ENCODE measurements around the gene CLRN1. TPM values are rescaled to one million over a fixed set of nuclear protein-coding genes. Genes with fewer than 3 reads are reported as not detected.

The CLRN1 gene
- total and polyA plus RNA-seq, 9 of the 15 experiments (the other 6 are each of a cell fraction or from before 2014, with no cell fraction given) = not detected

GRCh38 chr3:151014501-151015018 lies 42.0 kb upstream of the CLRN1 start (continued):
- TF ChIP-seq, protein P1, sequence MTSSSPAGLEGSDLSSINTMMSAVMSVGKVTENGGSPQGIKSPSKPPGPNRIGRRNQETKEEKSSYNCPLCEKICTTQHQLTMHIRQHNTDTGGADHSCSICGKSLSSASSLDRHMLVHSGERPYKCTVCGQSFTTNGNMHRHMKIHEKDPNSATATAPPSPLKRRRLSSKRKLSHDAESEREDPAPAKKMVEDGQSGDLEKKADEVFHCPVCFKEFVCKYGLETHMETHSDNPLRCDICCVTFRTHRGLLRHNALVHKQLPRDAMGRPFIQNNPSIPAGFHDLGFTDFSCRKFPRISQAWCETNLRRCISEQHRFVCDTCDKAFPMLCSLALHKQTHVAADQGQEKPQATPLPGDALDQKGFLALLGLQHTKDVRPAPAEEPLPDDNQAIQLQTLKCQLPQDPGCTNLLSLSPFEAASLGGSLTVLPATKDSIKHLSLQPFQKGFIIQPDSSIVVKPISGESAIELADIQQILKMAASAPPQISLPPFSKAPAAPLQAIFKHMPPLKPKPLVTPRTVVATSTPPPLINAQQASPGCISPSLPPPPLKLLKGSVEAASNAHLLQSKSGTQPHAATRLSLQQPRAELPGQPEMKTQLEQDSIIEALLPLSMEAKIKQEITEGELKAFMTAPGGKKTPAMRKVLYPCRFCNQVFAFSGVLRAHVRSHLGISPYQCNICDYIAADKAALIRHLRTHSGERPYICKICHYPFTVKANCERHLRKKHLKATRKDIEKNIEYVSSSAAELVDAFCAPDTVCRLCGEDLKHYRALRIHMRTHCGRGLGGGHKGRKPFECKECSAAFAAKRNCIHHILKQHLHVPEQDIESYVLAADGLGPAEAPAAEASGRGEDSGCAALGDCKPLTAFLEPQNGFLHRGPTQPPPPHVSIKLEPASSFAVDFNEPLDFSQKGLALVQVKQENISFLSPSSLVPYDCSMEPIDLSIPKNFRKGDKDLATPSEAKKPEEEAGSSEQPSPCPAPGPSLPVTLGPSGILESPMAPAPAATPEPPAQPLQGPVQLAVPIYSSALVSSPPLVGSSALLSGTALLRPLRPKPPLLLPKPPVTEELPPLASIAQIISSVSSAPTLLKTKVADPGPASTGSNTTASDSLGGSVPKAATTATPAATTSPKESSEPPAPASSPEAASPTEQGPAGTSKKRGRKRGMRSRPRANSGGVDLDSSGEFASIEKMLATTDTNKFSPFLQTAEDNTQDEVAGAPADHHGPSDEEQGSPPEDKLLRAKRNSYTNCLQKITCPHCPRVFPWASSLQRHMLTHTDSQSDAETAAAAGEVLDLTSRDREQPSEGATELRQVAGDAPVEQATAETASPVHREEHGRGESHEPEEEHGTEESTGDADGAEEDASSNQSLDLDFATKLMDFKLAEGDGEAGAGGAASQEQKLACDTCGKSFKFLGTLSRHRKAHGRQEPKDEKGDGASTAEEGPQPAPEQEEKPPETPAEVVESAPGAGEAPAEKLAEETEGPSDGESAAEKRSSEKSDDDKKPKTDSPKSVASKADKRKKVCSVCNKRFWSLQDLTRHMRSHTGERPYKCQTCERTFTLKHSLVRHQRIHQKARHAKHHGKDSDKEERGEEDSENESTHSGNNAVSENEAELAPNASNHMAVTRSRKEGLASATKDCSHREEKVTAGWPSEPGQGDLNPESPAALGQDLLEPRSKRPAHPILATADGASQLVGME (CRISPR knock-in tag; IDR thresholded peaks at IDR 0.05) = no peak
- no peak for TF ChIP-seq PCBP1 (IDR thresholded peaks at IDR 0.05; ENCODE audit: low read depth, low read length, poor library complexity, severe bottlenecking)

DNA sequence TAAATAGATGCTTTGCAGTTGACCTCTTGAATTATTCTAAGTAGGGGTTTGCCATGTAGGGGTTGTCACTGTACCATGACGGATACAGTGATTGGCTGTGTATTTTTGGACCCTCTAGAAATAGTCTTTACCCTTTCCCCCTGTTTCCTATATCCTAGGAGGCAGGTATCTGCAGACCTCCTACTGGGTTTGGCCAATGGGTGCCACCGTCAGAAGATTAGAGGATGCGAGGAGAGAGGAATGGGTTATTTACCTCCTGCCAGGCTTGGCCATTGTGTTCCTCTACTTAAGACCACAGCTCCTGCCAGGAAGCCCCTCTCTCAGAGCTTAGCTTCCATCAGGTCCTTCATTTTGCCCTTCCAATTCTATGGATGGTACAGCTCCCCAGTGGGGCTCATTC lies 40.2 kb upstream of the CLRN1 start:
- H3K79me2 ChIP-seq (ENCODE audit: control insufficient read depth, insufficient read depth, low read length) = no peaks in the 10 kb centered on the region
- H3K27ac ChIP-seq (ENCODE audit: extremely low read depth, low read depth, low read length) = no peak overlapping the region
- H2AFZ ChIP-seq (ENCODE audit: low read depth, low read length) = no peak overlapping the region
- DNase-seq (ENCODE audit: extremely low read depth in 1 of 4, low spot score in 3 of 4) = no peak
- H4K20me1 ChIP-seq (replicated peaks; ENCODE audit: control insufficient read depth, insufficient read depth, low read length) = no peaks in the 10 kb centered on the region
- ATAC-seq = no peak
- H3K4me3 ChIP-seq = no peak overlapping the region
- intact Hi-C loops (cut with micrococcal nuclease) (no loop called here), in situ Hi-C loops (cut with MboI) (no loop called here)
- no peaks in the 10 kb centered on the region; a peak in 1 of 5 replicates for H3K27me3 ChIP-seq (ENCODE audit: control insufficient read depth in 2 of 2, insufficient read depth in 2 of 2, low read length in 2 of 2)
- no peaks in the 10 kb centered on the region for H3K4me1 ChIP-seq (replicated peaks in 1 of 2; ENCODE audit: control insufficient read depth in 2 of 2, insufficient read depth in 2 of 2, low read length in 2 of 2)
- H3K4me2 ChIP-seq (ENCODE audit: insufficient read depth, low read length) = no peak overlapping the region
- no peaks in the 10 kb centered on the region for H3K9me1 ChIP-seq (ENCODE audit: control insufficient read depth, insufficient read depth, low read length)
- whole genome bisulfite sequencing (ENCODE audit: insufficient coverage, low coverage, missing lambda C conversion rate) = 0% methylated on average over 3 of the region's 3 CpGs
- no peak overlapping the region for H3K9ac ChIP-seq (ENCODE audit: insufficient read depth in 1 of 2, low read depth in 2 of 2, low read length in 2 of 2)
- POLR2A ChIA-PET = no interaction called here
- H3K36me3 ChIP-seq (ENCODE audit: control insufficient read depth, insufficient read depth, low read length) = no peaks in the 10 kb centered on the region
- BruUV-seq (replicated peaks) = no TSS peak
- FAIRE-seq = no peak
- no peaks in the 10 kb centered on the region for H3K9me3 ChIP-seq (replicated peaks; ENCODE audit: control insufficient read depth, insufficient read depth, low read depth, low read length)
- CTCF ChIA-PET (ENCODE audit: low intra/inter-chr PET ratio) = no interaction called here
- TF ChIP-seq MEIS2 (IDR thresholded peaks at IDR 0.05; ENCODE audit: partially characterized antibody) (no peak), MED1 (CRISPR knock-in tag; IDR thresholded peaks at IDR 0.05; ENCODE audit: borderline replicate concordance) (no peak), IFI16 (CRISPR knock-in tag; IDR thresholded peaks at IDR 0.05) (no peak)

Measured in K562 (cell line).